Endothelial cell of umbilical vein (primary cell): ENCODE results near the gene SNRPA. TPM values are rescaled to one million over a fixed set of nuclear protein-coding genes. Genes with fewer than 3 reads are reported as not detected.

Experiments used
- BruUV-seq: library from RNA; stranded (reverse); fragments of 400-500 nt; replicated peaks from 2 replicates; lab custom pipeline; 2021; lab: Mats Ljungman, UMichigan
- CTCF ChIA-PET: fragments of 300-600, 350-600 bp; sonication (Branson Sonifier 250); formaldehyde crosslinking; loops from one replicate; lab custom pipeline; 2021; ENCODE audit warnings: antibody characterized with exemption, inconsistent platforms; lab: Charles Lee
- POLR2A ChIA-PET: fragments of 300-600, 350-600 bp; sonication (Branson Sonifier 250); formaldehyde crosslinking; loops from one replicate; lab custom pipeline; 2021; ENCODE audit warnings: antibody characterized with exemption, inconsistent platforms; lab: Charles Lee
- DNase-seq: peaks from one replicate; pipeline ENCODE4 v3.0.0-alpha.2; 2011; ENCODE audit warnings: low read depth, low spot score
- FAIRE-seq: peaks from 2 replicates; lab custom pipeline; 2011; peaks lifted over from hg19 to GRCh38; lab: Jason Lieb, UNC
- H2AFZ ChIP-seq: 2 replicates; pipeline ENCODE4 v1.6.0; 2012; ENCODE audit warnings: low read depth, low read length, control low read depth, inconsistent platforms
- H3K27ac ChIP-seq: 2 replicates; pipeline ENCODE4 v1.5.1; 2011; ENCODE audit warnings: low read depth, mild to moderate bottlenecking, control low read depth, low read length, moderate library complexity; ENCODE audit not compliant: insufficient read depth
- H3K27me3 ChIP-seq, 2 experiments: 2 replicates each; pipeline versions ENCODE4 v1.6.0 to v1.6.1; 2011; ENCODE audit warnings: low read length in 2 of 2, mixed read lengths in 1 of 2; ENCODE audit not compliant: control insufficient read depth in 2 of 2, insufficient read depth in 2 of 2
- H3K36me3 ChIP-seq, 2 experiments: 2 replicates in 1 of 2; 3 replicates in 1 of 2; pipeline ENCODE4 v1.5.1; 2011; ENCODE audit warnings: low read length in 2 of 2, mild to moderate bottlenecking in 1 of 2, moderate library complexity in 1 of 2; ENCODE audit not compliant: control insufficient read depth in 2 of 2, insufficient read depth in 2 of 2; ENCODE audit errors: extremely low read depth in 1 of 2
- H3K4me1 ChIP-seq: 3 replicates; pipeline ENCODE4 v1.5.1; 2011; ENCODE audit warnings: mild to moderate bottlenecking, low read length; ENCODE audit not compliant: control insufficient read depth, insufficient read depth; ENCODE audit errors: extremely low read depth
- H3K4me2 ChIP-seq: 2 replicates; pipeline ENCODE4 v1.6.1; 2011; ENCODE audit warnings: low read length, control low read depth, mixed read lengths; ENCODE audit not compliant: insufficient read depth
- H3K4me3 ChIP-seq, 3 experiments: fragments of 200-600 bp in 1 of 3; sonication (generic), shearing (Covaris generic) in 1 of 3; replicated peaks in 1 of 3; 2 replicates each; pipeline ENCODE4 v1.5.1; 2011 to 2016; ENCODE audit warnings: control low read depth in 3 of 3, low read length in 3 of 3, mild to moderate bottlenecking in 2 of 3, inconsistent platforms in 1 of 3, low read depth in 1 of 3, moderate library complexity in 1 of 3; ENCODE audit not compliant: insufficient read depth in 1 of 3
- H3K79me2 ChIP-seq: 2 replicates; pipeline ENCODE4 v1.6.0; 2012; ENCODE audit warnings: low read length, inconsistent platforms; ENCODE audit not compliant: control insufficient read depth, insufficient read depth
- H3K9ac ChIP-seq: replicated peaks from 2 replicates; pipeline ENCODE3; 2011; ENCODE audit warnings: low read length, control low read depth; ENCODE audit not compliant: insufficient read depth; ENCODE audit errors: extremely low read depth
- H3K9me1 ChIP-seq: replicated peaks from 3 replicates; pipeline ENCODE4 v1.6.0; 2011; ENCODE audit warnings: mild to moderate bottlenecking, low read length; ENCODE audit not compliant: control insufficient read depth, insufficient read depth; ENCODE audit errors: extremely low read depth
- H3K9me3 ChIP-seq: replicated peaks from 2 replicates; pipeline ENCODE4 v1.5.1; 2012; ENCODE audit warnings: low read length, inconsistent platforms; ENCODE audit not compliant: control insufficient read depth, insufficient read depth
- H4K20me1 ChIP-seq: replicated peaks from 2 replicates; pipeline ENCODE3; 2011; ENCODE audit warnings: mild to moderate bottlenecking, low read length; ENCODE audit not compliant: control insufficient read depth, insufficient read depth; ENCODE audit errors: extremely low read depth
- CTCF ChIP-seq, 2 donors: IDR thresholded peaks; 1 replicate in 1 of 2; 2 replicates in 1 of 2; pipeline ENCODE4 v1.5.1; 2011; ENCODE audit warnings: low read length in 2 of 2, mild to moderate bottlenecking in 2 of 2, moderate library complexity in 2 of 2, control low read depth in 1 of 2, inconsistent platforms in 1 of 2, low read depth in 1 of 2; ENCODE audit not compliant: insufficient read depth in 1 of 2; ENCODE audit errors: extremely low read depth in 1 of 2
- EZH2 ChIP-seq: IDR thresholded peaks from 2 replicates; pipeline ENCODE4 v1.6.1; 2012; ENCODE audit warnings: borderline replicate concordance, low read depth, mild to moderate bottlenecking, moderate library complexity, low read length, inconsistent platforms; ENCODE audit not compliant: severe bottlenecking
- FOS ChIP-seq: IDR thresholded peaks from 2 replicates; pipeline ENCODE4 v1.6.1; 2011; ENCODE audit warnings: mild to moderate bottlenecking, low read length, moderate library complexity, borderline replicate concordance; ENCODE audit not compliant: insufficient read depth
- GATA2 ChIP-seq: IDR thresholded peaks from 2 replicates; pipeline ENCODE4 v1.7.0; 2011; ENCODE audit warnings: low read depth, mild to moderate bottlenecking, moderate library complexity, mixed read lengths, low read length; ENCODE audit not compliant: insufficient read length, insufficient read depth
- JUN ChIP-seq: IDR thresholded peaks from 2 replicates; pipeline ENCODE4 v1.6.1; 2011; ENCODE audit warnings: borderline replicate concordance, low read depth; ENCODE audit not compliant: insufficient read length, insufficient read depth
- MAX ChIP-seq: IDR thresholded peaks from 2 replicates; pipeline ENCODE4 v1.6.1; 2011; ENCODE audit not compliant: insufficient read depth, insufficient read length
- MYC ChIP-seq: IDR thresholded peaks from one replicate; pipeline ENCODE4 v1.6.1; 2011; ENCODE audit warnings: mild to moderate bottlenecking, low read depth, low read length
- POLR2A ChIP-seq: IDR thresholded peaks from 2 replicates; pipeline ENCODE4 v1.6.1; 2012; ENCODE audit warnings: low read depth, mild to moderate bottlenecking, control low read depth, low read length
- POLR2AphosphoS5 ChIP-seq: IDR thresholded peaks from 2 replicates; pipeline ENCODE4 v1.6.1; 2012; ENCODE audit warnings: low read depth, mild to moderate bottlenecking, control low read depth, low read length, moderate library complexity; ENCODE audit not compliant: insufficient read depth
- dilution Hi-C: fragments of 300-500 bp; cut with MboI; formaldehyde crosslinking; loops from one replicate; pipeline ENCODE4 v1.15.0; 2019; ENCODE audit warnings: low sequenced_read_pairs; ENCODE audit not compliant: extremely low pct_ligation_motif_present
- intact Hi-C: fragments of 100-400 bp; cut with micrococcal nuclease; formaldehyde crosslinking; loops from one replicate; pipeline ENCODE4 v1.10.0; 2022
- polyA plus RNA-seq, 4 experiments: library from polyadenylated mRNA; depleted of rRNA in 3 of 4; stranded (reverse) in 3 of 4; unstranded in 1 of 4; fragments of >200 nt; gene quantifications; 2 replicates each; pipeline versions ENCODE4 v1.2.1 to v1.2.3, GENCODE V29; 2011 to 2012; ENCODE audit warnings: missing spikeins in 1 of 4
- total RNA-seq: library from RNA; stranded (reverse); gene quantifications from 2 replicates; pipeline ENCODE4 v1.2.3, GENCODE V29; 2021

Gene SNRPA
- total and polyA plus RNA-seq, 2 donors (not counting 3 experiments of a cell fraction or from before 2014, with no cell fraction given), result 84.6 to 131 TPM

- intact Hi-C loops (no loop called here), dilution Hi-C loops (no loop called here)
- H3K9me3 ChIP-seq, result no peaks in the 10 kb centered on the region
- H2AFZ ChIP-seq, result no peak overlapping the region
- peaks cover 34% of the 10 kb centered on the region for H3K4me1 ChIP-seq
- H3K9ac ChIP-seq, result no peak overlapping the region
- TF ChIP-seq MYC (no peak), CTCF (IDR thresholded peaks at IDR 0.05; ENCODE audit: extremely low read depth in 1 of 2, insufficient read depth in 1 of 2, low read depth in 1 of 2, low read length in 2 of 2) (no peak), JUN (no peak), FOS (no peak), MAX (no peak), GATA2 (no peak), POLR2AphosphoS5 (no peak), EZH2 (no peak), POLR2A (no peak)
- FAIRE-seq (no peak), DNase-seq (no peak)
- H3K36me3 ChIP-seq, result peaks cover 4 to 12% of the 10 kb centered on the region in 2 experiments
- POLR2A ChIA-PET, result no interaction called here
- H4K20me1 ChIP-seq, result no peaks in the 10 kb centered on the region
- no peak overlapping the region for H3K4me3 ChIP-seq
- H3K79me2 ChIP-seq, result peaks cover 36% of the 10 kb centered on the region
- no peaks in the 10 kb centered on the region for H3K9me1 ChIP-seq
- H3K27me3 ChIP-seq, result no peaks in the 10 kb centered on the region
- no TSS peak for BruUV-seq
- CTCF ChIA-PET, result interaction anchor here (0.9 to 1.1 kb wide), 3 partner anchors 21 to 74 kb away, joined by 3 read pairs; partner anchors contain the start of genes EGLN2 and RAB4B
- no peak overlapping the region for H3K27ac ChIP-seq
- no peak overlapping the region for H3K4me2 ChIP-seq
Observed at GRCh38 chr19:40724315-40724714, 26.7 kb upstream of the SNRPA start.
